G401 (cell line): ENCODE results near the gene ZNF738. TPM values are rescaled to one million over a fixed set of nuclear protein-coding genes. Genes with fewer than 3 reads are reported as not detected.

Experiments used
- DNase-seq: peaks from one replicate; pipeline ENCODE4 v3.0.0-alpha.2; 2015; ENCODE audit warnings: low spot score
- in situ Hi-C: cut with HindIII; loops from 2 replicates; pipeline ENCODE4 v1.10.0; 2016; ENCODE audit warnings: low sequenced_read_pairs, mixed read lengths
- total RNA-seq: library from RNA; depleted of rRNA; stranded (reverse); fragments of >200 nt; shearing (Covaris generic); gene quantifications from 2 replicates; pipeline ENCODE4 v1.2.3, GENCODE V29; 2014; rRNA removed

Gene ZNF738
- total RNA-seq, 1 experiment from 2014 or later = 10.3 TPM

DNA sequence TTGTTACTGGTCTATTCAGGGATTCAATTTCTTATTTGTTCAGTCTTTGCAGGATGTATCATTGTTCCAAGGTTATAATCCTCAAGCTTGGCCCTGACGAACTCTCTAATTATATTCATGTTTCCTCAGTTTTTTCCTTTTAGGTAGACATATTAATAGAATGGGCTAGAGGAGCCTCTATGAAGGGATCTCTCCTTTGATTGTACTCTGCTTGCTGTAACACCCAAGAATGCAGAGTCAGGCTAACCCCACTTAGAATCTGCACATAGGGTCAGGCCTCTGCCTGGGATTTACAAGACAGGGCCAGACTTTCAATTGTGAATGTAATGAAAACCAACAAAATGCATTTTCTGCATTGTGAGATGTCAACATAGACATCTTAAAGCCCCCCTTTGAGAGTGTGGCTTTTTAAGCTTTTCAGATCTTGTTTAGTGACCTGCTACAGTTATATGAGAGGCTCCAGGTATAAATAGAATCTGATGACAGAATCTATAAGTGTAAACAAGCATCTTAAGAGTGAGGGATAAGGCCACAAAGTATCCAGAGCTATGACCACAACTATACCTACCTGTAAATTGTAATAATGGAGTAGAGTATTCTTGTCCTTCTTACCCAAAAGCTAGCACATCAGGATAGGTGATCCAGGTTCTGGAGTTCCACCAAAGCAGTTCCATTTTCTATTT lies 43.6 kb downstream of the ZNF738 start:
- in situ Hi-C loops = no loop called here

GRCh38 chr19:21410166-21410565 lies 51.4 kb downstream of the ZNF738 start:
- no peak for DNase-seq
- in situ Hi-C loops = no loop called here

More for the DNA sequence above, 43.6 kb downstream of the ZNF738 start:
- DNase-seq = no peak

GRCh38 chr19:21422244-21422643 lies 63.4 kb downstream of the ZNF738 start:
- in situ Hi-C loops = no loop called here
- no peak for DNase-seq

DNA sequence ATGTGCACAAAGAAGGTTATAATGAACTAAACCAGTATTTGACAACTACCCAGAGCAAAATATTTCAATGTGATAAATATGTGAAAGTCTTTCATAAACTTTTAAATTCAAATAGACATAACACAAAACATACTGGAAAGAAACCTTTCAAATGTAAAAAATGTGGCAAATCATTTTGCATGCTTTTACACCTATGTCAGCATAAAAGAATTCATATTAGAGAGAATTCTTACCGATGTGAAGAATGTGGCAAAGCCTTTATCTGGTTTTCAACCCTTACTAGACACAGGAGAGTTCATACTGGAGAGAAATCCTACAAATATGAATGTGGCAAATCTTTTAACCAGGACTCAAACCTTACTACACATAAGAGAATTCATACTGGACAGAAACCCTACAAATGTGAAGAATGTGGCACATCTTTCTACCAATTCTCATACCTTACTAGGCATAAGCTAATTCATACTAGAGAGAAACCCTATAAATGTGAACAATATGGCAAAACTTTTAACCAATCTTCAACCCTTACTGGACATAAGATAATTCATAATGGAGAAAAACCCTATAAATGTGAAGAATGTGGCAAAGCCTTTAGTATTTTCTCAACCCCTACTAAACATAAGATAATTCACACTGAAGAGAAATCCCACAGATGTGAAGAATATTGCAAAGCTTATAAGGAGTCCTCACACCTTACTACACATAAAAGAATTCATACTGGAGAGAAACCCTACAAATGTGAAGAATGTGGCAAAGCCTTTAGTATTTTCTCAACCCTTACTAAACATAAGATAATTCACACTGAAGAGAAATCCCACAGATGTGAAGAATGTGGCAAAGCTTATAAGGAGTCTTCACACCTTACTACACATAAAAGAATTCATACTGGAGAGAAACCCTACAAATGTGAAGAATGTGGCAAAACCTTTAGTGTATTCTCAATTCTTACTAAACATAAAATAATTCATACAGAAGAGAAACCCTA lies 64.5 kb downstream of the ZNF738 start:
- in situ Hi-C loops = no loop called here
- no peak for DNase-seq

Other genes with a start within 250 kb of the ZNF738 start
- gene ZNF431, start 217.0 kb upstream of the ZNF738 start, total RNA-seq = 3.8 and 4.2 TPM in 2 replicates
- 5.5 and 29.7 TPM in 2 replicates for gene ZNF708, start 29.6 kb upstream of the ZNF738 start, total RNA-seq
- 0.03 and 0.06 TPM in 2 replicates for gene ZNF493, start 38.1 kb downstream of the ZNF738 start, total RNA-seq
- 11.8 and 27.3 TPM in 2 replicates for gene ZNF429, start 146.6 kb downstream of the ZNF738 start, total RNA-seq